ENCODE data around the gene TAS2R41. TPM values are rescaled to one million over a fixed set of nuclear protein-coding genes. Genes with fewer than 3 reads are reported as not detected.

TAS2R41 gene
- total RNA-seq, 4 donors from 2014 or later, result not detected

DNA sequence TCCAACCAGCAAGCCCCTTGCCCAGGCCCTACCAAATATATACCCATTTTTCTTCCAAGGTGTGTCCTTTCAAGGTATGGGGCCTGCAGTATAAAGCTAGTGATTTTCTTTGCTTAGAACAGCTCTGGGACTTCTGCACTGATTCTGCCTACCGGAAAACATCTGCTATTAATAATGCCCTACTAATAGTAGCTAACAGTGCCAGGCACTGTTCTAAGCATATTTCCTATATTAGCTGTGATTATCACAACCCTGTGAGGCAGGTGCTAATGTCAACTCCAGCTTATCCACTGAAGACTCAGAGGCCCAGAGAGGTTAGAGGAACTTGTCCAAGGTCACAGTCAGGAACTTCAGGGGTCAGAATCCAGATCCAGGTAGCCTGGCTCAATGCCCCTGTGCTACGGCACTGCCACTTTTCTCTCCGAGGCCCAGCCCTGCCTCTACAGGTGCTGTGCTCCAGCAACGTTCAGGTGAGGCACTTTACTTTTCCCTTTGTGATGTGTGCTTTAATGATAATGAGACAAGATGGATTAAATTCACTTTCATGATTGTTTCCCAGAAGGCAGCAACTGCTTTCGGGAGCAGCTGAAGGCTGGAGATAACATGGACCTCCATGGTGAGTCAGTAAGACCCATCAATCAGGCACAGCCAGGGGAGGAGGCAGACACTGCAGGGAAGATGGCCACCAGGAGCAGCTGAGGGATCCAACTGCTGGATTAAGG lies 26.7 kb downstream of the TAS2R41 start:
- TF ChIP-seq, protein P1, sequence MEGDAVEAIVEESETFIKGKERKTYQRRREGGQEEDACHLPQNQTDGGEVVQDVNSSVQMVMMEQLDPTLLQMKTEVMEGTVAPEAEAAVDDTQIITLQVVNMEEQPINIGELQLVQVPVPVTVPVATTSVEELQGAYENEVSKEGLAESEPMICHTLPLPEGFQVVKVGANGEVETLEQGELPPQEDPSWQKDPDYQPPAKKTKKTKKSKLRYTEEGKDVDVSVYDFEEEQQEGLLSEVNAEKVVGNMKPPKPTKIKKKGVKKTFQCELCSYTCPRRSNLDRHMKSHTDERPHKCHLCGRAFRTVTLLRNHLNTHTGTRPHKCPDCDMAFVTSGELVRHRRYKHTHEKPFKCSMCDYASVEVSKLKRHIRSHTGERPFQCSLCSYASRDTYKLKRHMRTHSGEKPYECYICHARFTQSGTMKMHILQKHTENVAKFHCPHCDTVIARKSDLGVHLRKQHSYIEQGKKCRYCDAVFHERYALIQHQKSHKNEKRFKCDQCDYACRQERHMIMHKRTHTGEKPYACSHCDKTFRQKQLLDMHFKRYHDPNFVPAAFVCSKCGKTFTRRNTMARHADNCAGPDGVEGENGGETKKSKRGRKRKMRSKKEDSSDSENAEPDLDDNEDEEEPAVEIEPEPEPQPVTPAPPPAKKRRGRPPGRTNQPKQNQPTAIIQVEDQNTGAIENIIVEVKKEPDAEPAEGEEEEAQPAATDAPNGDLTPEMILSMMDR (IDR thresholded peaks at IDR 0.05; ENCODE audit: low read depth), result no peak

DNA sequence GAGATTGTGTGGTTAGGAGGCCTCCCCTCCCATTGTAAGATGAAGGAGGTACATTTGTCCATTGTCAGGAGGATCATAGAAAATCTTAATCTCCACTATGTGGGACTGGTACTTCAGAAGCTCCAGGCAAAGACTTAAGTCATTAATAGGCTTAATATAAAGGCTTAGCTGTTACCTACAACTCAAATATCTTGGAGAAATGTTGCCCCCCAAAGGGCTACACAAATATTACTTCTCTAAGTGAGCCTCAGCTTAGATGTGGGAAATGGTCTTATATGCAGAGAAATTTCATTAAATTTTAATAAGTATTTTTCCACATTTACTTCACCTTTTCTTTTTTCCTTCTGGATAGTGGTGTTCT lies 27.2 kb downstream of the TAS2R41 start:
- TF ChIP-seq, protein P1 (IDR thresholded peaks at IDR 0.05; ENCODE audit: low read depth), result no peak

DNA sequence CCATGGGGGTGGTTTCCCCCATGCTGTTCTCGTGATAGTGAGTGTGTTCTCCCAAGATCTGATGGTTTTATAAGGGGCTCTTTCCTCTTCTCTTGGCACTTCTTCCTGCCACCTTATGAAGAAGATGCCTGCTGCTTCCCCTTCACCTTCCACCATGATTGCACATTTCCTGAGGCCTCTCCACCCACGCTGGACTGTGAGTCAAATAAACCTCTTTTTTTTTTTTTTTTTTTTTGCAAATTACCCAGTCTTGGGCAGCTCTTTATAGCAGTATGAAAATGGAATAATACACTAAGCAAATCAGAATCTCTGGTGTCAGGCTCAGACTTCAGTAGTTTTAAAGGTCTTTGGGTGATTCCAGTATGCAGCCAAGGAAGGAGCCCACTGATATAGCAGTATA lies 28.2 kb downstream of the TAS2R41 start:
- TF ChIP-seq, protein P1 (IDR thresholded peaks at IDR 0.05; ENCODE audit: low read depth), result no peak

DNA sequence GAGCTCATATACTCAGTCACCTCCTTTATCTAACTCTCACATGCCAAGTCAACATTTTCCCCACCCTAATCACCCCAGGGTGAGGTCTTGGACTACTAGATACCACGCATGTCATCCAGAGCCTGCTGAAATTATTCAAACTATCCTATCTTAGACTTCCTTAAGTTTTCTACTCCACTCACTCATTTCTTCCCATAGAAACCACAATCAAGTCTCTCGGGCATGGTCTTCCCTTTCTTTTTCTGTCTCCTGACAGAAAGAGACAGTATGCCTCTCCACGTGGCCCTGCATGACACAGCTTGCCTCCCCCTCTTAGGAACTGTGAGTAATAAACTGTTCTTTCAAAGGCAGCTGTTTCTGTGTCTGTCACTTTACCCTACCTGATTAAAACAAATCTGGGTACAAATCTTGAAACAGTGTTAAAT lies 29.4 kb downstream of the TAS2R41 start:
- TF ChIP-seq, protein P1 (IDR thresholded peaks at IDR 0.05; ENCODE audit: low read depth), result no peak

DNA sequence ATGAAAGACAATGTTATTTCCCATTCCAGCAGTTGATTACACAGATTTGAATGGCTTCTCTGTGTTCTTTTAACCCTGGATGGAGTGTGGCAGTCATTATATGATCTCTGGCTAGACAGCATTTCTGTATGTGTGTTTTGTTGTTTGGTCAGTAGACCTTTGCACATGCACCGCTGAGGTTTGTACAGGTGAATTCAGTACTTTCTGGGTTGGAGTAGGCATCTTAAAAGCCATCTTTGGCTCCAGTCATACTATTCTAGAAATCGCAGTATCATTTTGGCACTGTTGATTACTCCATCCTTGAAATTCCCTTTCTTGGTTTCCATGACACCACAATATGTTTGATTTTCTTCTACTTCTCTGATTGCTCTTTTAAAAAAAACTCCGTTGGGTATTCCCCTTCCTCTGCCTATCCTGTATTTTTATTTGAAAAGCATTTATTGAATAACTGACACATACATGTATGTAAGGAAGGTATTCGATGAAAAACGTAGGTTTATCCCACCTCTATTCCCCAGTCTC lies 29.9 kb downstream of the TAS2R41 start:
- TF ChIP-seq, protein P1 (IDR thresholded peaks at IDR 0.05; ENCODE audit: low read depth), result no peak

DNA sequence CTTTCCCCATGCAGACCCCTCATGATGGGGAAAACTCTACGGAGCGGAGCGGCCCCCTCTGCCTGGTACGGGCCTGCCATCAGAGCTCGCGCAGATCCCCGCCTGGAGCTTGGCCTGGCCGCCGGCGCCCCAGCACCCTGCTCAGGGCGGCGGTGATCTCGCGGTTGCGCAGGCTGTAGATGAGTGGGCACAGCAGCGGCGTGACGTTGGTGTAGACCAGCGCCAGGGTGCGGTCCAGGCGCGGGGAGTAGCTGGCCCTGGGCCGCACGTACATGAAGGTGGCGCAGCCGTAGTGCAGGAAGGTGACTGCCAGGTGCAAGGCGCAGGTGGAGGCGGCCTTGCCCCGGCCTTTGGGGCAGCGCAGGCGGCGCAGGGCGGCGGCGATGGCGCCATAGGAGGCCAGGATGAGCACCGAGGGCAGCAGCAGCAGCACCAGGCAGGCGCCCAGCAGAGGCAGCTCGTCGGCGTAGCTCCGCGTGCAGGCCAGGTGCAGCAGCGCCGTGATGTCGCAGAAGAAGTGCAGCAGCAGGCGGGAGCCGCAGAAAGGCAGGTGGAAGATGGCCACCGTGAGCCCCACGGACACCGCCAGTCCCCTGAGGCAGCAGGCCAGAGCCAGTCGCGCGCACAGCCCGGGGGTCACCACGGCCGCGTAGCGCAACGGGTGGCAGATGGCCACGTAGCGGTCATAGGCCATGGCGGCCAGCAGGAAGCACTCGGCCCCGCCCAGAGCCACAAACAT lies 33.4 kb downstream of the TAS2R41 start:
- TF ChIP-seq, protein P1 (IDR thresholded peaks at IDR 0.05; ENCODE audit: low read depth), result no peak

DNA sequence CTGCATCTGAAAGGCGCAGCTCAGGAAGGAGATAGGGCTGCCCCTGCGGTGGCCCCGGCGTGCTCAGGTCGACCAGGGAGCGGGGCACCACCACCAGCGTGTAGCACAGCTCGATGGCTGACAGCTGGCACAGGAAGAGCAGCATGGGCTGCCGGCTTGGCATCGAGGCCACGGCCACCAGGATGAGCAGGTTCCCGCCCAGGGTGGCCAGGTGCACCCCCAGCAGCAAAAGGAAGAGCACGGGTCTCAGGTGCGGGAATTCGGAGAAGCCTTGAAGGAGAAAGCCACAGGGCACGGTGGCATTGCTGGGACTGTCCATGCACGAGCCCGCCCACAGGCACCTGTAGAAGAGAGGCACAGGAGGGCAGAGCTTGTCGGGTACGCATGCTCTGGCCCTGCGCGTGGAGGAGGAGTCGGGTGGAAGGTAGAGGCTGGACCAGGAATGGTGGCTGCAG lies 33.9 kb downstream of the TAS2R41 start:
- TF ChIP-seq, protein P1 (IDR thresholded peaks at IDR 0.05; ENCODE audit: low read depth), result no peak
